Measurements from ENCODE around the gene MICAL2.

MICAL2 gene

GRCh38 chr11:12121517-12121916, 11.1 kb downstream of the MICAL2 start:
- TF ChIP-seq CTCF (IDR thresholded peaks at IDR 0.05; ENCODE audit: insufficient read depth, low read depth, low read length, missing control alignments) = no peak
- DNase-seq (ENCODE audit: low read depth) = no peak
- no peak overlapping the region for H3K4me3 ChIP-seq (ENCODE audit: low read length)

- peak; percentile 49 for TF ChIP-seq CTCF (IDR thresholded peaks at IDR 0.05; ENCODE audit: insufficient read depth, low read depth, low read length, missing control alignments)
- no peak overlapping the region for H3K4me3 ChIP-seq (ENCODE audit: low read length)
- DNase-seq (ENCODE audit: low read depth) = peak; percentile 50
Measured at GRCh38 chr11:12122083-12122482, 11.7 kb downstream of the MICAL2 start.

- DNase-seq (ENCODE audit: low read depth) = peak; percentile 75
- H3K4me3 ChIP-seq (ENCODE audit: low read length) = no peak overlapping the region
- no peak for TF ChIP-seq CTCF (IDR thresholded peaks at IDR 0.05; ENCODE audit: insufficient read depth, low read depth, low read length, missing control alignments)
Measured at GRCh38 chr11:12123273-12123672, 12.9 kb downstream of the MICAL2 start.

- H3K4me3 ChIP-seq (ENCODE audit: low read length) = no peak overlapping the region
- TF ChIP-seq CTCF (IDR thresholded peaks at IDR 0.05; ENCODE audit: insufficient read depth, low read depth, low read length, missing control alignments) = no peak
- no peak for DNase-seq (ENCODE audit: low read depth)
Measured at GRCh38 chr11:12123799-12124198, 13.4 kb downstream of the MICAL2 start.

GRCh38 chr11:12124306-12124705, 13.9 kb downstream of the MICAL2 start:
- no peak for DNase-seq (ENCODE audit: low read depth)
- TF ChIP-seq CTCF (IDR thresholded peaks at IDR 0.05; ENCODE audit: insufficient read depth, low read depth, low read length, missing control alignments) = no peak
- no peak overlapping the region for H3K4me3 ChIP-seq (ENCODE audit: low read length)

- TF ChIP-seq CTCF (IDR thresholded peaks at IDR 0.05; ENCODE audit: insufficient read depth, low read depth, low read length, missing control alignments) = no peak
- H3K4me3 ChIP-seq (ENCODE audit: low read length) = no peak overlapping the region
- DNase-seq (ENCODE audit: low read depth) = peak; percentile 91
Measured at GRCh38 chr11:12125609-12126149, 15.3 kb downstream of the MICAL2 start.

GRCh38 chr11:12126344-12127019, 16.1 kb downstream of the MICAL2 start:
- peak; percentile 91 for DNase-seq (ENCODE audit: low read depth)
- H3K4me3 ChIP-seq (ENCODE audit: low read length) = no peak overlapping the region
- TF ChIP-seq CTCF (IDR thresholded peaks at IDR 0.05; ENCODE audit: insufficient read depth, low read depth, low read length, missing control alignments) = peak; percentile 25

Data from epithelial cell of esophagus (primary cell).